H9 (cell line): Measurements from ENCODE around the gene ADAM22. TPM values are rescaled to one million over a fixed set of nuclear protein-coding genes. Genes with fewer than 3 reads are reported as not detected.
A peak's percentile ranks its signal among the peaks of the same experiment; 100 is the strongest.

Experiments used
- DNase-seq: peaks from one replicate; pipeline ENCODE4 v3.0.0-alpha.2; 2017
- H2AFZ ChIP-seq: one replicate; pipeline ENCODE4 v1.6.1; 2013; ENCODE audit warnings: mild to moderate bottlenecking, low read length, control low read depth, moderate library complexity
- H2AK5ac ChIP-seq: 2 replicates; pipeline ENCODE4 v1.6.1; 2013; ENCODE audit warnings: low read length, control low read depth, mixed read lengths; ENCODE audit not compliant: insufficient read length
- H2BK120ac ChIP-seq: one replicate; pipeline ENCODE4 v1.6.1; 2013; ENCODE audit warnings: low read depth, mild to moderate bottlenecking, low read length, control low read depth, inconsistent platforms; ENCODE audit not compliant: poor library complexity, severe bottlenecking
- H2BK12ac ChIP-seq: 2 replicates; pipeline ENCODE4 v1.6.1; 2013; ENCODE audit warnings: low read length, control low read depth, mixed read lengths, low read depth; ENCODE audit not compliant: insufficient read length
- H2BK15ac ChIP-seq: 2 replicates; pipeline ENCODE4 v1.6.1; 2013; ENCODE audit warnings: low read depth, low read length, control low read depth
- H2BK20ac ChIP-seq: one replicate; pipeline ENCODE4 v1.6.1; 2013; ENCODE audit warnings: low read depth, mild to moderate bottlenecking, low read length, control low read depth, inconsistent platforms; ENCODE audit not compliant: poor library complexity, severe bottlenecking
- H2BK5ac ChIP-seq: 2 replicates; pipeline ENCODE4 v1.6.1; 2013; ENCODE audit warnings: low read length, control low read depth, mixed read lengths; ENCODE audit not compliant: insufficient read length
- H3K14ac ChIP-seq: 2 replicates; pipeline ENCODE4 v1.6.1; 2013; ENCODE audit warnings: low read length, control low read depth; ENCODE audit not compliant: insufficient read depth
- H3K18ac ChIP-seq: 2 replicates; pipeline ENCODE4 v1.6.1; 2013; ENCODE audit warnings: low read depth, mild to moderate bottlenecking, mixed read lengths, low read length, control low read depth; ENCODE audit not compliant: insufficient read length
- H3K23ac ChIP-seq: 2 replicates; pipeline ENCODE4 v1.6.1; 2013; ENCODE audit warnings: low read length, control low read depth, mixed read lengths, low read depth; ENCODE audit not compliant: insufficient read length
- H3K23me2 ChIP-seq: 2 replicates; pipeline ENCODE4 v1.6.1; 2013; ENCODE audit warnings: low read depth, mild to moderate bottlenecking, mixed read lengths, low read length, control low read depth; ENCODE audit not compliant: insufficient read length, poor library complexity, severe bottlenecking
- H3K27ac ChIP-seq: 2 replicates; pipeline ENCODE4 v1.5.1; 2013; ENCODE audit warnings: low read length, control low read depth, mixed read lengths, low read depth; ENCODE audit not compliant: insufficient read length
- H3K27me3 ChIP-seq: 2 replicates; pipeline ENCODE4 v1.6.1; 2013; ENCODE audit warnings: low read length, control low read depth, inconsistent platforms; ENCODE audit not compliant: insufficient read depth
- H3K4ac ChIP-seq: 2 replicates; pipeline ENCODE4 v1.6.1; 2013; ENCODE audit warnings: low read depth, mild to moderate bottlenecking, control low read depth, inconsistent platforms, low read length, moderate library complexity
- H3K4me1 ChIP-seq: 2 replicates; pipeline ENCODE4 v1.6.1; 2013; ENCODE audit warnings: low read length, control low read depth, inconsistent platforms; ENCODE audit not compliant: insufficient read depth
- H3K4me2 ChIP-seq: 2 replicates; pipeline ENCODE4 v1.6.1; 2013; ENCODE audit warnings: low read length, control low read depth, mixed read lengths; ENCODE audit not compliant: insufficient read length, insufficient read depth
- H3K56ac ChIP-seq: 2 replicates; pipeline ENCODE4 v1.6.1; 2013; ENCODE audit warnings: low read depth, mild to moderate bottlenecking, mixed read lengths, low read length, control low read depth; ENCODE audit not compliant: insufficient read length
- H3K79me1 ChIP-seq: 2 replicates; pipeline ENCODE4 v1.6.1; 2013; ENCODE audit warnings: low read depth, mild to moderate bottlenecking, moderate library complexity, low read length, control low read depth, inconsistent platforms; ENCODE audit not compliant: insufficient read depth, poor library complexity, severe bottlenecking
- H3K79me2 ChIP-seq: 2 replicates; pipeline ENCODE4 v1.6.1; 2013; ENCODE audit warnings: low read length, control low read depth, inconsistent platforms; ENCODE audit not compliant: insufficient read depth
- H3K9ac ChIP-seq: 2 replicates; pipeline ENCODE4 v1.6.1; 2013; ENCODE audit warnings: low read length, control low read depth, mixed read lengths; ENCODE audit not compliant: insufficient read length; ENCODE audit errors: extremely low read depth
- H3K9me3 ChIP-seq: one replicate; pipeline ENCODE4 v1.6.1; 2013; ENCODE audit warnings: low read depth, low read length, inconsistent platforms; ENCODE audit not compliant: control insufficient read depth
- H3T11ph ChIP-seq: one replicate; pipeline ENCODE4 v1.6.1; 2013; ENCODE audit warnings: mild to moderate bottlenecking, low read length, control low read depth, inconsistent platforms
- H4K20me1 ChIP-seq: one replicate; pipeline ENCODE4 v1.6.1; 2013; ENCODE audit not compliant: control insufficient read depth, insufficient read length, insufficient read depth
- H4K5ac ChIP-seq: 2 replicates; pipeline ENCODE4 v1.6.1; 2013; ENCODE audit warnings: low read depth, mild to moderate bottlenecking, mixed read lengths, low read length, control low read depth; ENCODE audit not compliant: insufficient read length
- H4K8ac ChIP-seq: replicated peaks from 2 replicates; pipeline ENCODE4 v1.6.1; 2013; ENCODE audit warnings: low read length, control low read depth, mixed read lengths, low read depth; ENCODE audit not compliant: insufficient read length
- H4K91ac ChIP-seq: 2 replicates; pipeline ENCODE4 v1.6.1; 2013; ENCODE audit warnings: low read depth, mild to moderate bottlenecking, moderate library complexity, mixed read lengths, low read length, control low read depth; ENCODE audit not compliant: insufficient read length
- H3K27ac Mint-ChIP-seq, 3 experiments: 2 replicates in 2 of 3; 3 replicates in 1 of 3; pipeline ENCODE4 v1.8.0; 2020 to 2021; ENCODE audit warnings: mixed read lengths in 3 of 3, mild to moderate bottlenecking in 1 of 3, moderate library complexity in 1 of 3
- H3K27me3 Mint-ChIP-seq: 2 replicates; pipeline ENCODE4 v1.8.0; 2021; ENCODE audit warnings: low read depth, mild to moderate bottlenecking, moderate library complexity, mixed read lengths
- H3K36me3 Mint-ChIP-seq, 3 experiments: 2 replicates in 2 of 3; 3 replicates in 1 of 3; pipeline ENCODE4 v1.8.0; 2020 to 2021; ENCODE audit warnings: low read depth in 3 of 3, mixed read lengths in 3 of 3; ENCODE audit not compliant: insufficient read depth in 1 of 3
- H3K4me1 Mint-ChIP-seq, 2 experiments: 2 replicates each; pipeline ENCODE4 v1.8.0; 2020; ENCODE audit warnings: mixed read lengths in 2 of 2
- H3K4me3 Mint-ChIP-seq, 2 experiments: 2 replicates in 1 of 2; 3 replicates in 1 of 2; pipeline ENCODE4 v1.8.0; 2020 to 2021; ENCODE audit warnings: mild to moderate bottlenecking in 2 of 2, mixed read lengths in 2 of 2, moderate library complexity in 1 of 2
- H3K9me3 Mint-ChIP-seq, 2 experiments: 2 replicates in 1 of 2; 3 replicates in 1 of 2; pipeline ENCODE4 v1.8.0; 2020; ENCODE audit warnings: mild to moderate bottlenecking in 2 of 2, mixed read lengths in 2 of 2, moderate library complexity in 1 of 2
- CTCF ChIP-seq: fragments of 200-600 bp; sonication (generic); conservative IDR thresholded peaks from 3 replicates; pipeline ENCODE4 v1.8.0; 2021; ENCODE audit warnings: antibody characterized with exemption, mild to moderate bottlenecking
- WGBS: extraction: QIAGEN DNeasy Blood & Tissue Kit; methylation state at CpG from one replicate; pipeline ENCODE4 v1.1.7; 2013; ENCODE audit warnings: missing lambda C conversion rate, low lambda C conversion rate, mixed read lengths; ENCODE audit not compliant: insufficient read length; ENCODE audit errors: extremely low coverage; 5-methylcytosine and 5-hydroxymethylcytosine counted together
- total RNA-seq: library from RNA; stranded (reverse); gene quantifications from 2 replicates; pipeline ENCODE4 v1.2.1, GENCODE V29; 2021

The ADAM22 gene
- total RNA-seq, 1 experiment from 2014 or later = 8.7 TPM

GRCh38 chr7:88219781-88220747 is 286.0 kb downstream of the ADAM22 start, which contains the start of gene SRI:
TSS of gene SRI (minus strand) at chr7:88220038. CDS start at chr7:88220026, 12 bp downstream.
- peak; percentile 94 for TF ChIP-seq CTCF
- WGBS = no CpG with 5 or more reads among the region's 75 CpGs
- DNase-seq = peak; percentile 82
- peak within 1 kb of the TSS; percentile 98 for H3K9ac ChIP-seq
- peaks cover 3% of the 10 kb centered on the region for H3K4me1 ChIP-seq
- H2AK5ac ChIP-seq = no peak within 1 kb of the TSS
- no peak within 1 kb of the TSS for H3K27ac ChIP-seq
- no peak within 1 kb of the TSS for H2BK120ac ChIP-seq
- H3K4ac ChIP-seq = no peak within 1 kb of the TSS
- H3K23me2 ChIP-seq = peaks cover 15% of the 10 kb centered on the region
- H4K5ac ChIP-seq = peak within 1 kb of the TSS; percentile 94
- Mint-ChIP-seq H3K27ac (peak within 1 kb of the TSS; percentile 99 to 100 (median 100)), H3K4me1 (peaks cover 34 to 41% of the 10 kb centered on the region in 2 experiments), H3K9me3 (no peaks in the 10 kb centered on the region; a peak in 1 of 5 replicates), H3K36me3 (peaks cover 0 to 11% (median 9%) of the 10 kb centered on the region in 3 experiments; a peak in 4 of 7 replicates), H3K27me3 (no peaks in the 10 kb centered on the region; the same call in 1 of the 2 replicates), H3K4me3 (peak within 1 kb of the TSS; percentile 84 to 96)
- H2AFZ ChIP-seq = peak within 1 kb of the TSS; percentile 99
- no peak within 1 kb of the TSS for H3K56ac ChIP-seq
- peak within 1 kb of the TSS; percentile 100 for H3K14ac ChIP-seq
- no peak within 1 kb of the TSS for H2BK20ac ChIP-seq
- peak within 1 kb of the TSS; percentile 89 for H4K8ac ChIP-seq
- peak within 1 kb of the TSS; percentile 98 for H3T11ph ChIP-seq
- H3K27me3 ChIP-seq = no peaks in the 10 kb centered on the region
- H3K4me2 ChIP-seq = peak within 1 kb of the TSS; percentile 97
- H3K23ac ChIP-seq = no peak within 1 kb of the TSS
- peak within 1 kb of the TSS; percentile 100 for H2BK12ac ChIP-seq
- H3K9me3 ChIP-seq = no peaks in the 10 kb centered on the region
- H2BK15ac ChIP-seq = peak within 1 kb of the TSS; percentile 92; the same call in 1 of the 2 replicates
- peak within 1 kb of the TSS; percentile 100 for H3K18ac ChIP-seq
- H4K20me1 ChIP-seq = no peaks in the 10 kb centered on the region
- peaks cover 2% of the 10 kb centered on the region; the same call in 1 of the 2 replicates for H3K79me2 ChIP-seq
- H4K91ac ChIP-seq = no peak within 1 kb of the TSS
- no peaks in the 10 kb centered on the region for H3K79me1 ChIP-seq
- peak within 1 kb of the TSS; percentile 94 for H2BK5ac ChIP-seq
